Lower leg skin (tissue), 4 donors: ENCODE data around the gene ADAM22. TPM values are rescaled to one million over a fixed set of nuclear protein-coding genes. Genes with fewer than 3 reads are reported as not detected.

Experiments used
- DNase-seq, 2 donors: peaks; one replicate each; pipeline ENCODE4 v3.0.0-alpha.2; 2019; ENCODE audit warnings: low spot score in 2 of 2
- H3K4me3 ChIP-seq: fragments of 200-600 bp; sonication (generic); 2 replicates; pipeline ENCODE4 v1.5.1; 2017; ENCODE audit warnings: mild to moderate bottlenecking, low read depth; ENCODE audit not compliant: poor library complexity, severe bottlenecking
- CTCF ChIP-seq, 3 donors: fragments of 450-650 bp; IDR thresholded peaks; one replicate each; pipeline ENCODE4 v1.5.1; 2016; ENCODE audit warnings: antibody characterized with exemption in 3 of 3, mild to moderate bottlenecking in 3 of 3, moderate library complexity in 2 of 3
- POLR2A ChIP-seq, 2 donors: fragments of 450-650 bp; IDR thresholded peaks; one replicate each; pipeline ENCODE4 v1.6.1; 2016 to 2017; ENCODE audit warnings: antibody characterized with exemption in 2 of 2, mild to moderate bottlenecking in 1 of 2, moderate library complexity in 1 of 2
- WGBS, 2 donors: methylation state at CpG; one replicate each; pipeline ENCODE4 v1.1.5; 2018; 5-methylcytosine and 5-hydroxymethylcytosine counted together
- intact Hi-C: fragments of 100-400 bp; cut with DNase I; formaldehyde crosslinking; loops from one replicate; pipeline ENCODE4 v1.15.0; 2023; ENCODE audit warnings: low total_unique reads
- total RNA-seq, 4 donors: library from RNA; depleted of rRNA; stranded (reverse); fragments of >200 nt; gene quantifications; one replicate each; pipeline ENCODE4 v1.1.0, GENCODE V29; 2016

The ADAM22 gene
- total RNA-seq, 4 donors from 2014 or later, result 0.30 to 2.1 (median 1.0) TPM

- no peak overlapping the region for H3K4me3 ChIP-seq
- 82 to 83% methylated on average over 1 of the region's 1 CpG for WGBS, 2 donors
- DNase-seq, result no peak
- intact Hi-C loops, result no loop called here
- no peak for TF ChIP-seq CTCF (IDR thresholded peaks at IDR 0.05)
- TF ChIP-seq POLR2A (IDR thresholded peaks at IDR 0.05), result no peak
Observed at GRCh38 chr7:88046839-88047573, 113.0 kb downstream of the ADAM22 start.

- TF ChIP-seq POLR2A (IDR thresholded peaks at IDR 0.05) (no peak), CTCF (IDR thresholded peaks at IDR 0.05) (no peak)
- DNase-seq, result no peak
- H3K4me3 ChIP-seq, result no peak overlapping the region
- 67 to 70% methylated on average over 1 of the region's 1 CpG for WGBS, 2 donors
- intact Hi-C loops, result no loop called here
Observed at GRCh38 chr7:88057655-88058054, 123.6 kb downstream of the ADAM22 start.

- TF ChIP-seq CTCF (IDR thresholded peaks at IDR 0.05), result no peak
- no peak for TF ChIP-seq POLR2A (IDR thresholded peaks at IDR 0.05)
- no peak for DNase-seq
- intact Hi-C loops, result no loop called here
- no peak overlapping the region for H3K4me3 ChIP-seq
Observed at GRCh38 chr7:88062238-88062637, 128.2 kb downstream of the ADAM22 start.

GRCh38 chr7:88069093-88069492 is 135.0 kb downstream of the ADAM22 start:
- no peak for DNase-seq
- intact Hi-C loops, result no loop called here
- 100% methylated on average over 1 of the region's 1 CpG for WGBS, 2 donors
- no peak overlapping the region for H3K4me3 ChIP-seq
- no peak for TF ChIP-seq POLR2A (IDR thresholded peaks at IDR 0.05)
- TF ChIP-seq CTCF (IDR thresholded peaks at IDR 0.05), result no peak

GRCh38 chr7:88071994-88072714 is 138.1 kb downstream of the ADAM22 start:
- DNase-seq, result no peak
- H3K4me3 ChIP-seq, result no peak overlapping the region
- intact Hi-C loops, result no loop called here
- TF ChIP-seq POLR2A (IDR thresholded peaks at IDR 0.05), result no peak
- TF ChIP-seq CTCF (IDR thresholded peaks at IDR 0.05), result no peak
- 41 to 53% methylated on average over 3 of the region's 3 CpGs for WGBS, 2 donors
